CD4-positive, alpha-beta T cell treated with Interleukin-6 for 4 hours (primary cell): ENCODE data around the gene DLGAP1.
"Not testable (repeated sequence)": the region's sequence is repeated elsewhere in the genome, so short reads cannot be mapped to it uniquely, and the experiment has no call there.

Experiments
- DNase-seq: peaks from one replicate; pipeline ENCODE4 v3.0.0-alpha.2; 2020; ENCODE audit warnings: mixed read lengths

Gene DLGAP1

DNA sequence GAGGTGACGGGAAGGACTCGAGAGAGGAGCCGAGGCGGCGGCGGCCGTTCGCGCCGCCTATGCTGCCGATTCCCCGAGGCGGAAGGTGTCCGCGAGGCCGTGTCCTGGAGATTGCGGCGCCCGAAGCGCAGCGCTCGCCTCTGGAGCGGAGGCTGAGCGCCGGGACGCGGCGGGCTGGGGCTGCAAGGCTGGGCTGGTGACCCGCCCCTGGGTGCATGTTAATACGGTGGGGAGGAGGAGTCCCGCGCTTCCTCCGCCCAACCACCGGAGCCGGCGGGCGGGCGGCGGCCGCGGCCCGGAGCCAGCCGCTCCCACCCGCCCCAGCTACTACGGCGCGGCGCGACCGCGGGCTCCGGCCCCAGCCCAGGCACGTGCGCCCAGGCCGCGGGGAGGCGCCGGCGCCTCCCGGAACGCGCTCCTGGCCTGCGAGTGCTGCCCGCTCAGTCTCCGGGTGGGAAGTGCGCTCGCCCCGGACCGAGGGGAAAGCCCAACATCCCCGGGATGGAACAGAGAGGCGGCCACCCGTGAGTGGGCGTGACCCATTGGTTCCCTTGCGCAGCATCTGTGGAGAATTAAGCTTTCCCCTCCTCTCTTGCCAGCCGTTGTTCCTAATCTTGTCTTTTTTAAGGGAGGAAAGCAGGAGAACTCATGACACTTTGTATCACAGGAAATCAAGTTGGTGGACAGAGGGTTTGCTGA, at the start of gene DLGAP1:
Gene DLGAP1, minus strand, starts transcription at position 195 of the 699 bp plus-strand sequence.
- DNase-seq = no peak

DNA sequence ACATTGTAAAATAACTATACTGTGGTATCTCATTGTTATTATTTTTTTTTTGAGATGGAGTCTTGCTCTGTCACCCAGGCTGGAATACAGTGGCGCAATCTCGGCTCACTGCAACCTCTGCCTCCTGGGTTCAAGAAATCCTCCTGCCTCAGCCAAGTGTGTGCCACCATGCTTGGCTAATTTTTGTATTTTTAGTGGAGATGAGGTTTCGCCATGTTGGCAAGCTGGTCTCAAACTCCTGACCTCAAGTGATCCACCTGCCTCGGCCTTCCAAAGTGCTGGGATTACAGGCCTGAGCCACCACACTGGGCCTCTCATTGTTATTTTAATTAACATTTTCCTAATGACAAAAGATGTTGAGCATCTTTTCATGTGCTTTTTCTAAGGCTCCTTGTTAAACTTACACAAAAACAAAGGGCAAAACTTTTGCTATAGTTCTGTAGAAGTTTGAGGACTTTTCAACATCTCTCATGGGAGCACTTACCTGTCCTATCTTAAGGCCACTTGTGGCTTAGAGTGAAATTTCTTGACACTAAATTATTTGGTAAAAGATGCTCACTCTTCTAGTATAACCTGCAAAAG, 39.7 kb upstream of the DLGAP1 start:
- not testable (repeated sequence) for DNase-seq

DNA sequence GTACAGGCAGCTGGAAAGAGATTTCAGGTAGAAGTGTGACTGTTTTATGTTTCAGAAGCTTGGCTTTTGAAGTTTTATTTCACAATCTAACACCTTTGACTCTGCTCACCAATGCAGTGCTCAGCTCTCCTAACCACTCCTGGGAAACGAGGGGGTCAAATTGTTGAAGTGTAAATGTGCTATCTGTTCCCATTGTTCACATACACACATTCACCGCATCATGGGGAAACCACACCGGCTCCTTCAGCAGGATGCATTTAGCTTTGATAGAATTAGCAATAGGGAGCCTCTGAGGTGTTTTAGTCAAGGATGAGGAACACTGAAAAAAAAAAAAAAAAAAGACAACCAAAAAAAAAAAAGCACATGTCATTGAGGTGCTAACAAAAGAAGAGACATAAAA, 13.4 kb upstream of the DLGAP1 start:
- no peak for DNase-seq

GRCh38 chr18:4454537-4455112, 482 bp downstream of the DLGAP1 start:
- DNase-seq = no peak

GRCh38 chr18:4453874-4454536, 1.1 kb downstream of the DLGAP1 start:
- no peak for DNase-seq

DNA sequence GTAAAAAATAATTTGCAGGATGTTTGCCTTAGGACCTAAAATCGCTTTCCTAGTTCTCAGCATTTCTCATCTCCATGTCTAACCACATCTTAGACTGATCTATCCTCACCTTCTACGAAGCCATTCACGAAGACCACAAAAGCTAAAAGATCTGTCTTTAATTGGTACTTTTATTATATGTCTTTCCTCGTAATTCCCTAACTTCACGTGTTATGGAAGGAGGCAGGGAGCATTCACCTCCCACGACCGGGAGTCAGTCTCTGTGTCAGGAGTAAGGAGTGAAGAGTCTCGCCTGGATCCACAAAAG, 1.6 kb downstream of the DLGAP1 start:
- no peak for DNase-seq

DNA sequence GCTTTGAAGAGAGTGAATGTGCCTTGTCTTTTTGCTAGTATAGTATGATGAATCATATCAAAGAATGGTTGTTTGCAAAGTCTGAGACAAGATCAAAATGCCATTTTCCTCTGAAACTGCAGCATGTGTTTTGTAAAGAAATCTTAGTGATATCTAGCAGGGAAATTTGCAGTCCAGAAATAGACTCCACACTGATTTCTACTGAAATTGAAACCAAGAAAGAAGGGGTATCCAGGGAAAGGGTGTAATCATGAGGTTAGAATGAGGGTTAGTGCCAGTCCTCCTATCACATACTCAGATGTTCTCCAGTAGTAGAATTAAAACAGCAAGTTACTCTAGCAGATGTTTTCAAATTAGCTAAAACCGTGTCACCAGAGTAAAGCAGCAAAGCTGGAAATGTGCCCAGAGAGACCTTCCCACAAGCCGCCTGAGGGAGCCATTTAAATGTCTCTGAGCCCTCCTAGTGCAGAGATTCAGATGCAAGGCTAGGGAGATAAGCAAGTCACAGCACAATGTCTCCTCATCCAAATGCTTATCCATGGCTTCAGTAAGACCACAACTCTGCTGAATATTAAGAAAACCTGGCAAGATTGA, 4.9 kb downstream of the DLGAP1 start:
- DNase-seq = no peak

DNA sequence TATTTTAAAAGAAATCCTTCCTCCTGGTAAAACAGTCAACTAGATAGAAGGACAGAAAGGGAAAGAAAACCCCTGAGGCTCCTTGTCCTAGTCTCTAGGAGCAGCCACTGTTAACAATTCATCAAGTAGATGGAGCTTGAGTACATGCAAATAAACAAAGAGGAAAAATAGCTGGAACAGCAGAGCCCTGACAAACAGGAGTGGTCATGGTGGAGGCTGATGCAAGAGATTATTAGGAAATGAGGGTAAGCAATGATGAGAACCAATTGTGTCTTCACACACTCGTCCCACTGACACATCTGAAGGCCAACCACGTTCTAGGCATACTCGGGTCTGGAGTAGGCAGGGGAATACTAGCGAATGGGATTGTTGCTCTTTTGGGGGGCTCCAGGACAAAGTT, 9.2 kb downstream of the DLGAP1 start:
- DNase-seq = no peak

- DNase-seq = no peak
These were observed 10.8 kb downstream of the DLGAP1 start for GRCh38 chr18:4444306-4444705.

- no peak for DNase-seq
These were observed 14.0 kb downstream of the DLGAP1 start for GRCh38 chr18:4441098-4441497.

- no peak for DNase-seq
These were observed 16.2 kb downstream of the DLGAP1 start for GRCh38 chr18:4438938-4439337.

DNA sequence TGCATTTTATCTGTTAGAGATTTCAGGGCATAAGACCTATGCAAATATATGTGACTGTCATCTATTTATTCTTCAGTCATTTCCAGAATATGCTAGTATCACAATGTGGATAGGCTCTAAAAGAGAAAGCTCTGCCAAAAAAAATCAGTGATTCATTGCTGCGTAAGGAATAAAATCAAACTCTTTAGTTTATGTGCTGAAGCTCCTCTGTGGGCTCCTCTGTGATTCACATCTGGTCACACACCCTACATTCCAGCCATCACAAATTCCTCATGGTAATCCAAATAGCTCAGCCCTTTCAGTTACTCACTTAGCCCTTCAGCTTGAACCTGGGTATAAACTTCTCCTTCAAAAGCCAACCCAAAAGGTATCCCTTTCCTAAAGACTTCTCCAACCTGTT, 21.4 kb downstream of the DLGAP1 start:
- no peak for DNase-seq

- DNase-seq = no peak
These were observed 24.3 kb downstream of the DLGAP1 start for GRCh38 chr18:4430836-4431235.

DNA sequence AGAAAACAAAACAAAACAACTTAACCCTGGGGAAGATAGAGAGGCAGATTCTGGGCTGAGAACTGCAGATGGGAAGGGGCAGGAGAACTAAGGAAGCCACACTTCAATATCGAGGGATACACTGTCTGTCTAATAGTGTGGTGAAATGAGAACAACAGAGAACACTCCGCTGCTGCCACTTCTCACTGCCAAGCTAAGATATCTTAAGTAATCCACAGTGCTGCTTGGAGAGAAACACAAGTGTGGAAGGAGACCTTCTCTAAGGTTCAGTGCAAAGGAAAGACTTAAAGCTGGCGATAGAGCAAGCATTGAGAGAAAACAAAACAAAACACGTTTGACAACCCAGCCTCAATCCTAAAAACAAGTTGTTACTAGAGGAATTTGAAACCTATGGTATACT, 37.4 kb downstream of the DLGAP1 start:
- DNase-seq = no peak

GRCh38 chr18:4416976-4417375, 38.1 kb downstream of the DLGAP1 start:
- DNase-seq = no peak

GRCh38 chr18:4412286-4412685, 42.8 kb downstream of the DLGAP1 start:
- DNase-seq = no peak

GRCh38 chr18:4406856-4407255, 48.3 kb downstream of the DLGAP1 start:
- no peak for DNase-seq

DNA sequence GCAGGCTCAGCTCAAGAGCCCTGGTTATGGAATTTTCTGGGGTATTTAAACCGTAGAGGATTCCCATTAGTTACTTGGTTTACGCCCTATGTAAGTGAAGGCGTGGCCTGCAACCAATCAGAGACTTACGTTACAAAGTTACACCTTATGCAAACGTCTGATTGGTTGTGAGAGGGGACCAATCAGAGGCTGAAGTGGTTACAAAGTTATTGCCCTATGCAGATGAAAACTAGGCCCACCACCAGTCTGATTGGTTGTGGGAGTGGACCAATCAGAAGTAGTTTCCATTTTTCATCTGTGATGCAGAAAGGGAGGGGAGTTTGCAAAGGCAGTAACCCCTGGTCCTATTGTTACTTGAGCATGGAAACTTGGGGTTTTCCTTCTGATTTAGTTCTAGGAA, 49.1 kb downstream of the DLGAP1 start:
- DNase-seq = no peak

DNA sequence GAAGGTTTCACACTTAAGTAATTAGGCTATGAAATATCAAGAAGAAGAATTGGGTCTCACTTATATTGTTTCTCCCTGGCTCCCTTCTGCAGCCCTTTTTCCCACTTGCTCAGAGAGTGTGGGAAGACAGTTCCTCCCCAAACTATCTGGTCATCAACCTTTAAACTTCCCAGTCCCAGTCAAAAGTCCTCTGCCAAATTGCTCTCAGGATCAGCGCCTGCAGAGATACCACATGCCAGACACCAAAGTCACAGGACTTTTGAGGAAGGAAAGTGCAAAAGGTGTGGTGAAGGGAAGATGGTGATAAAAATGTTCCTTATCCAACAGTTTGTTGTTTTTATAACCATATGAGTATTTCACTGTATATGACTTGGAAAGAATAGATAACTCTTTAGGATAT, 51.3 kb downstream of the DLGAP1 start:
- DNase-seq = no peak

DNA sequence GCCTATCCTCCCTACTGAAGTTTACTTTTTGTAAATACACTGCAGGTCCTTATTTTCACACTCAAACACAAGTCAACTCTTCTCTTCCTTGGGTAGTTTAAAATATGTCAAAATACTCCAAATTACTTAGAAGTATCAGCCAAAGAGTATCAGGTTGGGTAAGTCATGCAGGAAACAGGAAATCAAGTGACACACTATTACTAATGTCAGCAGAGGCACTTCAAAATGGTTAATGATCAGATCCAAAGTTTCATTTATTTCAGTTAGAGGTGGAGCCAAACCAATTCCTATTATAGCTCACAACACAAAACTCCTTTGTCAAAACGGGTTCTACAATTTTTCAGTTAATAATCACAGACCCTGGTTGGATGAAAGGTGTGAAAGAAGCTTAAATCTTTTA, 54.2 kb downstream of the DLGAP1 start:
- DNase-seq = no peak

GRCh38 chr18:4399929-4400328, 55.2 kb downstream of the DLGAP1 start:
- DNase-seq = no peak

DNA sequence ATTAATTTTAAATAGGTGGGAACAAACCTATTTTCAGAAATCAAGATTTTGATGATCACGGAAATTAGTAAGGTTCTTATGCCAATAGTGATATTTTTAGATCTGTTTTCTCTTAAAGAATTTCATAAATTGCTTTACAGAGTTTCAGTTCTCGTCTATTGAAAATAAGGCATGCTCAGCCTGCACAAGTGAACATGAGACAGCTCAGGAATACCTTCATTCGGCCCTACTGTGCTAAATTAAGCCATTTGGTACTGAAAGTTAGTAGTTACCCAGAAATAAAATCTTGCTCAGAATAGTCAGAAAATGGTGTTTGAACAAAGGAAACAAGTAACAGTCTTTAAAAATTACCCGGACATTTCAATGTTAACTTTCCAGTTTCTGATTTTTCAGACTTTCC, 60.4 kb downstream of the DLGAP1 start:
- no peak for DNase-seq

DNA sequence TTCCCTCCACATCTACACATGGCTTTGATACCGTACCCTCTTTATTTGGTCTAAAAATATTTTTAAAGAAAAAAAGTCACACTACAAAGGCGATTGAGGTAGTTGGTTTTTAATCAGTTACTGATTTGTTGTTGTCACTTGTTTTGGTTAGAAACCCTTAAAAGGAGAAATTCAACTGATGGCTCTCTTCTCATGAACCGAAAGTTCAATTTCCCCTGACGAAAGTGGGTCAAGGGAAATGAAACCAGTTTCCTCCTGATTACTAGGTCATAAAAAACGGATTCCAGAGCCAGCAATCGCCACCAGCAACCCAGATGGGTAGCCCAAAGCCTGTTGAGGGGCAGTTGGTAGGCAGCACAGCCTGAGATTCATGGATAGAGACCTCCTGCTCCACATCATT, 63.2 kb downstream of the DLGAP1 start:
- no peak for DNase-seq

- DNase-seq = no peak
These were observed 69.2 kb downstream of the DLGAP1 start for GRCh38 chr18:4385876-4386275.
